Measurements from ENCODE around the gene NGEF. TPM values are rescaled to one million over a fixed set of nuclear protein-coding genes. Genes with fewer than 3 reads are reported as not detected.

The NGEF gene
- total and polyA plus RNA-seq, 9 donors: 0.66 to 4.8 (median 1.9) TPM

DNA sequence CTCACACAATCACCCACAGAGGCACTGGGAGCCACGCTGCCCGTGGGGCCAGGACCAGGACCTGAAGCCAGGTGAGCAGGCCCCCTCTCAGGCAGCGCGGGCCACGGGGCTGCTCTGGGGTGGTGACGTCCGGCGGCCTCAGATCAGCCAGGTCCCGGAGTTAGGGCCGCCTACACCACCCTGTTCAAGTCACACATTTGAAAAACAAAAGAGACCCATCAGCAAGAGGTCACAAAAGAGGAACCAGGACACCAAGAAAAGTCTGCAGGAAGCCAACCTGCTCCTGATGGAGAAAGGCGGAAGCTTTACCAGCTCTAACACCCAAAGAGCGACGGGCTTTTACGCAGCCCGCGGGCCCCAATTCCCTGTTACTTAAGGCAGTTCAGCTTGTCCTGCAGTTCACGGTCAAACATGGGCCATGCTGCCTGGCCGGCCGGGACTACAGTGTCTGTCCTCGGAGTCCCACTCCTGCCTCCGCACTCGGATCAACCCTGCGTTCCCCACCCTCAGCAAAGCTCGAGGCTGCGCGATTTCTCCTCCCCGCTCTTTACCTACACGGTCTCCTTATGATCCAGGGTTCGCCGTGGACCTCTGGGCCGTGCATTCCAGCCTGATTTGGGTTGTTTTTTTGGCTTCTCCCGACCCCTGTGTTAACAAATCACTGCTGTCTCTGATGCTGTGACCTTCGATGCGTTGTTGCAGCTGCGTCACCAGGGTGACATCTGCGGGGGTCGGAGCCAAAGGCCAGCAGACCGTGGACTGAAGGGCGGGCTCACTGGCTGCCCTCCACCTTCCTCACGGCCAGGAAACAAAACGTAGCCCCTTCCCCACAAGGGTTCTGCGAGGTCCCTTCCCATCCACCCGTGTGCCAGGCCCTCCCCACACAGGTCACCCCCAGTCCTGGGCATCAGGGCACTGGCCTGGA is 112.0 kb downstream of the NGEF start:
- no peaks in the 10 kb centered on the region for H3K9me3 ChIP-seq (replicated peaks; ENCODE audit: control insufficient read depth, low read depth, low read length)
- no peak for DNase-seq
- peaks cover 12% of the 10 kb centered on the region for H3K27me3 ChIP-seq (ENCODE audit: control insufficient read depth, insufficient read depth, low read length)
- H3K36me3 ChIP-seq (ENCODE audit: control insufficient read depth, insufficient read depth, low read length): no peaks in the 10 kb centered on the region
- H3K4me1 ChIP-seq (ENCODE audit: control insufficient read depth, insufficient read depth, low read length): no peaks in the 10 kb centered on the region
- WGBS (ENCODE audit: insufficient coverage): 44% methylated on average over 34 of the region's 43 CpGs
- H3K4me3 ChIP-seq (ENCODE audit: low read length): no peak overlapping the region
- H3K27ac ChIP-seq (ENCODE audit: low read length): no peak overlapping the region

DNA sequence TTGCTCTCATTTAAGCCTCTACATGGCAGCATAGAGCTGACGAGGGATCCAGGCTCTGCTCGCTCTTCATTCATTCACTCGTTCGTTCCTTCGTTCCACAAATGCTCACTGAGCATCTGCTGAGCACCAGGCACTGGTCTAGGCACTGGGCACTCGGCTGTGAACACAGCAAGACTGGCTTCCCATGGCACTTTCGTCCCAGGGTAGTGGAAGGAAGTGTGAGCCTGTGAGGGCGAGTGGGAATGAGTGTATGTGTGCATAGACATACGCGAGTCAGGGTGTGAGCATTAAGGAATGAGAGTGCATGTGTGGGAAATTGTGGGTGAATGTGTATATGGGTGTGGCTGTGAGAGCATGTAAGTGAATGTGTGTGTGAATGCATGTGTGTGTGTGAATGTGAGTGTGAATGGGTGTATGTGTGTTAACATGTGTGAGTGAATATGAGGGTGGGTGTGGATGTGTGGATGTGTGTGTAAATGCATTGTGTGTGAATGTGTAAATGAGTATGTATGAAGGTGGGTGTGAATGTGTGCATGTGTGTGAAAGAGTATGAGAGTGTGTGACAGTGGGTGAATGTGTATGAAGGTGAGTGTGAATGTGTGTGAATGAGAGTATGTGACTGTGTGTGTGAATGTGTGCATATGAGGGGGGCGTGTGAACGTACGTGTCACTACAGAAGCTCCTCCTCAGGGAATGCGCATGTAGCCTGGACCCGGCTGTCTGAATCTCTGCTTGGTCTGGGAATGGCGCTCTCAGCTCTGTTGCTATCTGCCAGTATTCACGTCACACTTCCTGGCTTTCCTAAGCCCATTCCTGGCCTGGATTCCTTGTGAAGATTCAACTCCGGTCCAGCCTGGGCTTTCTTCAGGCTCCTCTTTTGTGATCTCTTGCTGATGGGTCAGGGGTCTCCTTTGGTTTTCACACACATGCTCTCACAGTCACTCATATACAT is 114.2 kb downstream of the NGEF start:
- peaks cover 12% of the 10 kb centered on the region for H3K27me3 ChIP-seq (ENCODE audit: control insufficient read depth, insufficient read depth, low read length)
- H3K4me1 ChIP-seq (ENCODE audit: control insufficient read depth, insufficient read depth, low read length): no peaks in the 10 kb centered on the region
- H3K27ac ChIP-seq (ENCODE audit: low read length): no peak overlapping the region
- no peaks in the 10 kb centered on the region for H3K9me3 ChIP-seq (replicated peaks; ENCODE audit: control insufficient read depth, low read depth, low read length)
- 62% methylated on average over 18 of the region's 18 CpGs for WGBS (ENCODE audit: insufficient coverage)
- no peak overlapping the region for H3K4me3 ChIP-seq (ENCODE audit: low read length)
- peak; percentile 79 for DNase-seq
- no peaks in the 10 kb centered on the region for H3K36me3 ChIP-seq (ENCODE audit: control insufficient read depth, insufficient read depth, low read length)

DNA sequence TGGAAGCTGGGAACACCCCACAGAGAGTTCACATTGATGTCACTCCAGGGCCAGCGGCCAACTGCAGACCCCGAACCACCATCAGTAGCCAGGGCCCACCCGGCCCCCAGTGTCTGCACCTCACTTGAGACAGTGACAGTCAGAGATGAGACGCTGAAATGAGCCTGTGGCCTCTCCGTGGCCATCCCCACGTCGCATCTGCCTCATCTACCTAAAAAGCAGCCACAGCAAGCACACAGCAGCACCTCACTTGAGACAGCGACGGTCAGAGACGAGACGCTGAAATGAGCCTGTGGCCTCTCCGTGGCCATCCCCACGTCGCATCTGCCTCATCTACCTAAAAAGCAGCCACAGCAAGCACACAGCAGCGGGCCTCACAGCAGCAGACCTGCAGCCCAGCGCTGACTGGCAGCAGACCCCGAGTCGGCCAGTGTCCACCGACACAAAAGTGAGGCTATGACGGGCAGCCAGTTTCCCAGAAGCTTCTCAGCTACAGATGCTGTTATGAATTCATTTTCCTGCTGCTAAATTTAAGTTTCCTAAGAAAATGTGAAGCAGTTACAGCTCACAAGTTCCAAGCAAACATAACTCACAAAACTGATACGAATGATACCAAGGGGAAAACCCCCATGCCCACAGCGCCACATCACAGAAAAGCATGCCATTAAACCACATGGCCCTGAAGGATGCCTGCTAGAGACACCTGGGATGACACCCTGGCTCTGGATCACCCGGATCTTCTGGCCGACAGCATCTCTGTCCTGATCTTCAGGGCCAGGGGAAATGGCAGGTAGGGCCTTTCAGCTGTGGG is 115.3 kb downstream of the NGEF start:
- H3K9me3 ChIP-seq (replicated peaks; ENCODE audit: control insufficient read depth, low read depth, low read length): no peaks in the 10 kb centered on the region
- no peak for DNase-seq
- H3K36me3 ChIP-seq (ENCODE audit: control insufficient read depth, insufficient read depth, low read length): no peaks in the 10 kb centered on the region
- WGBS (ENCODE audit: insufficient coverage): 64% methylated on average over 16 of the region's 24 CpGs
- H3K4me3 ChIP-seq (ENCODE audit: low read length): no peak overlapping the region
- peaks cover 12% of the 10 kb centered on the region for H3K27me3 ChIP-seq (ENCODE audit: control insufficient read depth, insufficient read depth, low read length)
- H3K27ac ChIP-seq (ENCODE audit: low read length): no peak overlapping the region
- H3K4me1 ChIP-seq (ENCODE audit: control insufficient read depth, insufficient read depth, low read length): no peaks in the 10 kb centered on the region

DNA sequence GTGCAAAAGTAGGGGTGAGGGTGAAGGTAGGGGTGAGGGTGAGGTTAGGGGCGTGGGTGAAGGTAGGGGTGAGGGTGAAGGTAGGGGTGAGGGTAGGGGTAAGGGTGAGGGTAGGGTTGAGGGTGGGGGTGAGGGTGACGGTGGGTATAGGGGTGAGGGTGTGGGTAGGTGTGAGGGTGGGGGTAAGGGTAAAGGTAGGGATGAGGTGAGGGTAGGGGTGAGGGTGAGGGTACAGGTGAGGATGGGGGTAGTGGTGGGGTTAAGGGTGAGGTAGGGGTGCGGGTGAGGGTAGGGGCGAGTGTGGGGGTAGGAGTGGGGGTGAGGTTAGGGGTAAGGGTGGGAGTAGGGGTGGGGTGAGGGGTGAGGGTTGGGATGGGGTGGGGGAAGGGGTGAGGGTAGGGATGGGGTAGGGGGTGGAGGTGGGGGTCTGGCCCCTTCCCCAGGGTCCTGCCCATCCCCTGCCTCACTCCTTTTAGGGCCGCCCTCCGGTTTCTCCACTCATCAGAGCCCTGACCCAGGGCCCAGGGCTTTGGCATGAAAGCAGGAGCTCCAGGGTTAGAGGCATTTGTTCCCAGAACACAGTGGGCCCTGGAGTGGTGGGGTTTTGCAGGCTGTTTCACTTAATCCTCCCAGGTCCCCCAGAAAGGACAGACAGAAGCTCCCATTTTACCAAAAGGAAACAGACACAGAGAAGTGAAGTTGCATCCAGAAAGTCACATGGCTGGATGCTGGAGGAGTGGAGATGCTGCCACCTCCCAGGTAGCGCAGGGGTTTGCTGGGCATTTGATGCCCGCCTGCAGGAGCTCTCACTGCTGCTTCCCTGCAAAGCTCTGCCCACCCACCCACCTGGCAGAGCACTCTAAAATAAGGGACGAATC is 116.1 kb downstream of the NGEF start:
- H3K4me1 ChIP-seq (ENCODE audit: control insufficient read depth, insufficient read depth, low read length): peaks cover 2% of the 10 kb centered on the region
- no peak overlapping the region for H3K27ac ChIP-seq (ENCODE audit: low read length)
- H3K9me3 ChIP-seq (replicated peaks; ENCODE audit: control insufficient read depth, low read depth, low read length): no peaks in the 10 kb centered on the region
- H3K4me3 ChIP-seq (ENCODE audit: low read length): no peak overlapping the region
- no peak for DNase-seq
- no peaks in the 10 kb centered on the region for H3K36me3 ChIP-seq (ENCODE audit: control insufficient read depth, insufficient read depth, low read length)
- WGBS (ENCODE audit: insufficient coverage): 85% methylated on average over 5 of the region's 9 CpGs
- H3K27me3 ChIP-seq (ENCODE audit: control insufficient read depth, insufficient read depth, low read length): peaks cover 5% of the 10 kb centered on the region

DNA sequence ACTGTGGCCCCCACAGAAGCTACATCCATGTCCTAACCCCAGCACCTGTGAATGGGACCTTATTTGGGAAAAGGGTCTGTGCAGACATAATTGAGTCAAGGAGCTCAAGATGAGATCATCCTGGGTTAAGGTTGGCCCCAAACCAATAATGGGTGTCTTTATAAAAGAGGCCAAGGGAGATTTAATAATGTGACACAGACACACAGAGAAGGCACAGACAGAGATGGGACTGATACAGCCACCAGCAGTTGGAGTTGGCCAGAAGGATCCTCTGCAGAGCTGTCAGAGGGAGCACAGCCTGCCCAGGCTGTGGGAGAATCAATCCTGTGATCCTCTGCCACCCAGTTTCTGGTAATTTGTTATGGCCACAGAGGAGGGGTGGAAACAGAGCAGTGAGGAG is 116.9 kb downstream of the NGEF start:
- Histone ChIP-seq H3K36me3 (ENCODE audit: control insufficient read depth, insufficient read depth, low read length) (no peaks in the 10 kb centered on the region), H3K9me3 (replicated peaks; ENCODE audit: control insufficient read depth, low read depth, low read length) (no peaks in the 10 kb centered on the region), H3K4me1 (ENCODE audit: control insufficient read depth, insufficient read depth, low read length) (peaks cover 10% of the 10 kb centered on the region), H3K27me3 (ENCODE audit: control insufficient read depth, insufficient read depth, low read length) (no peaks in the 10 kb centered on the region), H3K4me3 (ENCODE audit: low read length) (no peak overlapping the region), H3K27ac (ENCODE audit: low read length) (no peak overlapping the region)
- DNase-seq: no peak

DNA sequence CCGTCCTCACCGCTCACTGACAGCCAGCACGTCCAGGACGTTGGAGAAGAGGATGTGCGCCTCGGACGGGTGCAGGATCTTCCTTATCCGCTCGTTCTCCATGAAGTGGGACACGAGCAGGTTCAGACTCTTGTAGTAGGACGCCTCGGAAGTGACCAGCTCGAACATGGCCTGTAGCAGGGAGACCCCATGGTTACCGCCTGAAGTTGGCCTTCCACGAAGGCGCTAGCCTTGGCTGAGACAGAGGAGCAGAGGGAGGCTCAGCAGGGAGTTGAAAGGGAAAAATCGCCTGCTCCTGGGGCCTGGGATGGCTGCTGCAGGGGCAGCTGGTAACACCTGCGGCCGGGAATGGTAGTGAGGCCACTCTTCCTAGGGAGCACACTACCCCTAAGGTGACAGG is 118.3 kb downstream of the NGEF start:
- Histone ChIP-seq H3K36me3 (ENCODE audit: control insufficient read depth, insufficient read depth, low read length) (no peaks in the 10 kb centered on the region), H3K4me1 (ENCODE audit: control insufficient read depth, insufficient read depth, low read length) (peaks cover 15% of the 10 kb centered on the region), H3K27ac (ENCODE audit: low read length) (no peak overlapping the region), H3K9me3 (replicated peaks; ENCODE audit: control insufficient read depth, low read depth, low read length) (no peaks in the 10 kb centered on the region), H3K27me3 (ENCODE audit: control insufficient read depth, insufficient read depth, low read length) (peaks cover 4% of the 10 kb centered on the region), H3K4me3 (ENCODE audit: low read length) (no peak overlapping the region)
- 79% methylated on average over 19 of the region's 19 CpGs for WGBS (ENCODE audit: insufficient coverage)
- DNase-seq: no peak

DNA sequence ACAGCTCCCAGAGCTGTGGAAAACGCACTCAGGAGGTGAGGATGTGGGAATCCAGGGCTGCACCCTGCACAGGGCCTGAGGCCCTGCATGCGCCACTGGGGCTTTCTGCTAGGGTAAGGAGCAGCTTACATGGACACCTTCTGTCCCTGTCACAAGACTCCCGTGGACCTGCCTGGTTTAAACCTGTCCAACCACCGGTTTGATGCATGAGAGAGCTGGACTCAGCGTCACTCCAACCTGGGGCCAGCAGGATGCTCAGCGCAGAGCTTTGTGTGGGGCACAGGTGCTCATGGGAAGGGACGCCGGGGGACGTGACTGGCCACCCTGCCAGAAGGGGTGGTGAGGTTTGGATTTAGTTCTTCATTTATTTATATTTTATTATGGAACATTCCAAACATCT is 118.8 kb downstream of the NGEF start:
- Histone ChIP-seq H3K9me3 (replicated peaks; ENCODE audit: control insufficient read depth, low read depth, low read length) (no peaks in the 10 kb centered on the region), H3K27ac (ENCODE audit: low read length) (no peak overlapping the region), H3K4me3 (ENCODE audit: low read length) (no peak overlapping the region), H3K4me1 (ENCODE audit: control insufficient read depth, insufficient read depth, low read length) (peaks cover 15% of the 10 kb centered on the region), H3K36me3 (ENCODE audit: control insufficient read depth, insufficient read depth, low read length) (no peaks in the 10 kb centered on the region), H3K27me3 (ENCODE audit: control insufficient read depth, insufficient read depth, low read length) (peaks cover 4% of the 10 kb centered on the region)
- DNase-seq: no peak
- 90% methylated on average over 4 of the region's 9 CpGs for WGBS (ENCODE audit: insufficient coverage)

DNA sequence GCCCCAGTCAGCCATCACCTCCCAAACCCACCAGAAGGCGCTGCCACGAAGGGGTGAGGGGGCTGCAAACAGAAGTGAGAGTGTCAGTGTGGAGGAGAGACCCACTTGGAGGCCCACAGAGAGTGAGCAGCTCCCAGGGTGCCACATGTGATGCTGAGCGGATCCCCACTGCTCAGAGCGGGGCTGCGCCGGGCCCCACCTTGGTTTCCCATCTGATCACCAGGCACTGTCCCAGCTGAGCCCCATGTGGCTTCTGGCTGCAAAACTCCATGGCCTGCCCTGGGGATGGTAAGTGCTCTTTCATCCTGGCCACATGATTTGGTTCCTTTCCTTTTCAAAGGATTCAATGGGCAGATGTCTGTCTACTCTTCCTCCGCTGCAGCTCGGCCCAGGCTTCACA is 119.2 kb downstream of the NGEF start:
- whole genome bisulfite sequencing (ENCODE audit: insufficient coverage): 78% methylated on average over 6 of the region's 8 CpGs
- H3K27ac ChIP-seq (ENCODE audit: low read length): no peak overlapping the region
- peaks cover 15% of the 10 kb centered on the region for H3K4me1 ChIP-seq (ENCODE audit: control insufficient read depth, insufficient read depth, low read length)
- no peak overlapping the region for H3K4me3 ChIP-seq (ENCODE audit: low read length)
- no peaks in the 10 kb centered on the region for H3K9me3 ChIP-seq (replicated peaks; ENCODE audit: control insufficient read depth, low read depth, low read length)
- no peaks in the 10 kb centered on the region for H3K36me3 ChIP-seq (ENCODE audit: control insufficient read depth, insufficient read depth, low read length)
- DNase-seq: no peak
- peaks cover 4% of the 10 kb centered on the region for H3K27me3 ChIP-seq (ENCODE audit: control insufficient read depth, insufficient read depth, low read length)

DNA sequence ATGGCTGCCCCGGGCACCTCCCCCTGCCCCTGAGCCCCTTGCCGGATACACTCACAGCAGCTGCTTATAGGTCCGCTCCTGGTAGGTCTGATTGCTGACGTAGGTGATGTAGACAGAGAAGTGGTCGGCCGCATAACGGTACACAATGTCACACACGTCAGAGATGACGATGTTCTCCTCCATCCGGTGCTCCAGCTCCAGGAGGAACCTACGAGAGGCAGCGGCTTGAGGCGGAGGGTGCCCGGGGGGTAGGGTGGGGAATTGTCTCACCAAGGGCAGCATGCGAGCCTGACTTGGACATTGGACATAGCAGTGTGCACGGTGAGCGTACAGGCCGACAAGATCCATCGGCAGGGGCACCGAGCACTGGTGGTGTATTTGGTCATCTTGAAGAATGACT is 120.2 kb downstream of the NGEF start:
- Histone ChIP-seq H3K9me3 (replicated peaks; ENCODE audit: control insufficient read depth, low read depth, low read length) (no peaks in the 10 kb centered on the region), H3K4me3 (ENCODE audit: low read length) (no peak overlapping the region), H3K27me3 (ENCODE audit: control insufficient read depth, insufficient read depth, low read length) (peaks cover 4% of the 10 kb centered on the region), H3K27ac (ENCODE audit: low read length) (no peak overlapping the region), H3K4me1 (ENCODE audit: control insufficient read depth, insufficient read depth, low read length) (peaks cover 15% of the 10 kb centered on the region), H3K36me3 (ENCODE audit: control insufficient read depth, insufficient read depth, low read length) (no peaks in the 10 kb centered on the region)
- WGBS (ENCODE audit: insufficient coverage): 91% methylated on average over 20 of the region's 20 CpGs
- no peak for DNase-seq
